Stromal cell of bone marrow (primary cell): ENCODE data around the gene GAMT.

Experiments
- DNase-seq: peaks from one replicate; pipeline ENCODE4 v3.0.0-alpha.2; 2012; ENCODE audit warnings: low read depth

The GAMT gene

DNA sequence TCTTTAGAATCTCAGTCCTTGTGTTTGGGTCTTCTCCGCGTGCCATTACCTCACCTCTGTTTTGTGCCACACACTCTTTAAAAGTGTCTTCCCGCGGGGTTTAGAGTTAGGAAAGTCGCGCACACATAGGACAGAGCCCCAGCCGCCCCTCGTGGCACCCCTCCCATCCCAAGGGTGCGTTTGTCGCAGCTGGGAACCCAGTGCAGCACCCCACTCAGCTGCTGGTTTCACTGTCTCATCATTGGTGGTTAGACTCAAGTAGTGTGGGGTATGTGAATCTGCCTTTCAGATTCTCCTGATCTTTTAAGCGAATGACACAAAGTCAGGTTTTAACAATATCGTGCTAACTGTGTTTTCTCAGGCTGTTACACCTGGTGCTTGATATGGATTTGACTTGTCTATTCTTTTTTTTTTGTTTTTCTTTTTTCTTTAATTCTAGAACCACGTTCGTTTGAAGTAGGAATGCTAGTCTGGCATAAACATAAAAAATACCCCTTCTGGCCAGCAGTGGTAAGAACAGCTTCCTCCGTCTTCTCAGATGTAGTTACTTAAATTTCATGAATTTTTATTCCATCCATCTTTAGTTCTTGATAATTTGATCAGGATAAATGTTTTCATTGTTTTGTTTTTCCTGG lies 37.2 kb downstream of the GAMT start:
- DNase-seq, result no peak

DNA sequence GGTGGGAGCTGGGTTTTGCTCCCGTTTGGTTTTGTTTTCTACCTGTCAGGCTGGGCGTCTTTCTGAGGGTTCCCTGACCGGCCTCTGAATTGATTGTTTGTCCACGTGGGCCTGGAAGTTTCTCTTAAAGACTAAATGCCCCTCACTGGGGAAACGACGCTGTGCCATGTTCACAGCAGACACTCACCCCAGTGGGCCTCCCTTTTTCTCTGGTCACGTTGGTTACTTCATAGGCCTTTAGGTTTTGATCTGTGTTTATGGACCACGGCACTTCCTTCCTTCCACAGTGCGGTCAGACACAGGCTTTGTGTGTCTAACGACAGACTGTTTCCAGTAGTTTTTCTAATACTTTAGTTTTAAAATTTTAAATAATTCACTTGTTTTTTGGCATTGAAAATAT lies 37.7 kb downstream of the GAMT start:
- DNase-seq, result no peak

DNA sequence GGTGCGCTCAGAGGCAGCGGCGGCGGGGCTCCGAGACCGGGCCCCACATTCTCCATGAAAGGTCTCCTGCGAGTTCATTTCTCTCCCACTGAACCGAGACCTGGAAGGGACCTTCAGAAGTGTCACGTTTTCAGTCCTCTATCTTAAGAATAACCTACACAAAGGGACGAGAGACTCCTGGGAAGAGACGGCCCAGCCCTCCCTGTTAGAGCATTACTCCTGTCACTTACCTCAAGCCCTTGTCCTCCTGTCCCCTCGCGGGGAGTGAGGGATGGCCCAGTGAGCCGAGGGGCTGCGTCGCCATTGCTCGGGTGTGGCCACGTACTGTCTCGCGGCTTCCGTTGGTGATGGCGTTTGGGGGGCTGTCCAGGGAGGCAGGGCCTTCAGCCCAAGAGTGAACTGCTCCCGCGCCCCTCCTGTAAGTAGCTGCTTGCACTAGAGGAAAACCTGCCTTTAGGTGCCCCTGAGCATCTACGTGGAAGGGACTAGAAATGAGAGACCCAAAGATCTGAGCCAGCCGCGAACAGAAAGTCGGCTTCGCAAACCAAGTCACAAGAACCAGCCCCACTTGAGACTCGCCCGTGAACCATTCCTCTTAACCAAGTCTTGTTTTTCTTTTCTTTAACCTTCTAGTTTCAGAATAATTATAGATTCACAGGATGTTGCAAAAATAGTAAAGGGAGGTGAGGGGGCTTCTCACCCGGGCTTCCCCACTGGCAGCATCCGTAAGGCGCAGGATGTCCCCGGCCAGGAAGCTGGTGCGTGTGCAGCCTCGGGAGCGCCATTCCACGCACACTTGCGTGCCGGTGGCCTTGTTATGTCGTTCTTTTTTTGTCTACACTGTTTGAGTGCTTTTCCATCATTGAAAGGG lies 38.7 kb downstream of the GAMT start:
- no peak for DNase-seq

DNA sequence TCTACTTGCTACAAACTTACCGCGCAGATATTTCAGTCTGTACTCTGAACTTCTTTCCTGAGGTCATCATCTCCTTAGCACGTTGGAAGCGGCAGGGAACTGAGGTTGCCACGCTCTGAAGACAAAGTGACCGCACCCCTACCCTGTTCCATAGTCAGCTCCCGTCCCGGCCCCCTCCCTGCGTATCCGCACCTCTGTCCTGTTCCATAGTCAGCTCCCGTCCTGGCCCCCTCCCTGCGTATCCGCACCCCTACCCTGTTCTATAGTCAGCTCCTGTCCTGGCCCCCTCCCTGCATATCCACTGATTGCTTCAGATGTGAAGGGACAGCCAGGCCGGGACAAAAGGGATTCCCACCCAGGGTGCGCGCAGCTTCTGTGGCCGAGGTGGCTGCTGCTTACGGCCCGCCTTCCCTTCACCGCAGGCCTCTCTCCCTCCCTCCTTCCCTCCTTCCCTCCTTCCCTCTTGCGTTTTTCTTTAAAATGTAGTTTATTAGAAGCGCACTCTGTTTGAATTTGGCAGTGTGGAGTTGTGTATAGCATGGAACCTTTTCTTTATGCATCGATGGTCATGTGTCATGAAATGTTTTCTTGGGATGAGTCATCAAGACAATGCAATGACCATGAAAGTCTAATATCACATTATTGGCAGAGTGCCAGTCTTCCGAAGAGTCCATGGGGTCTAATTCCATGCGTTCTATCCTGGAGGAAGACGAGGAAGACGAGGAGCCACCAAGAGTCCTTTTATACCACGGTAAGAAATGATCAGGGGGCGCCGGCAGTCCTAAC lies 39.5 kb downstream of the GAMT start:
- DNase-seq, result no peak

DNA sequence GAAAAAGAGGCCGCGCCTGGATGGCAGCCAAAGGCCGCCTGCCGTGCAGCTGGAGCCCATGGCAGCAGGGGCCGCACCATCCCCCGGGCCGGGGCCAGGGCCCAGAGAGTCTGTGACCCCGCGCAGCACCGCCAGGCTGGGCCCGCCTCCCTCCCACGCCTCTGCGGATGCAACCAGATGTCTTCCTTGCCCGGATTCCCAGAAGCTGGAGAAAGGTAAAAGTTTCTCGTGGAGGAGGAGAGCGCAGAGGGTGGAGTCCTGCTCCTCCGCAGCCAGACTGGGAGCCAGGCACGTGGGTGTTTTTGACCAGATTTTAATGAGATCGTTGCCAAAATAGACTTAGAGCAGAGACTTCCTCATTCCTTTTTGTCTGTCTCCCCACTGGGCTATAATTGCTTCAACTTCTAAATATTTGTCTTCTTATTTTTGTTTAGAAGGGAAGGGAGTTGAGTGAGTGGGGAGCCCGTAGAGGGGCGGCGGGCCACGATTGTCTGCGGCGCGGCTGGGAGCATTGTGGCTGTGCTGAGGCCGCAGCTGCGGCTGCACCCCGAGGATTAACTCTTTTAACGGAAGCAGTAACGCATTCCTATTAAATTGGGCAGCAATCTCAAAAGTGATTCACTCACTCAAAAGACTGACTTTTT lies 40.4 kb downstream of the GAMT start:
- DNase-seq, result peak; percentile 63

GRCh38 chr19:1360126-1360817 lies 41.1 kb downstream of the GAMT start:
- no peak for DNase-seq

DNA sequence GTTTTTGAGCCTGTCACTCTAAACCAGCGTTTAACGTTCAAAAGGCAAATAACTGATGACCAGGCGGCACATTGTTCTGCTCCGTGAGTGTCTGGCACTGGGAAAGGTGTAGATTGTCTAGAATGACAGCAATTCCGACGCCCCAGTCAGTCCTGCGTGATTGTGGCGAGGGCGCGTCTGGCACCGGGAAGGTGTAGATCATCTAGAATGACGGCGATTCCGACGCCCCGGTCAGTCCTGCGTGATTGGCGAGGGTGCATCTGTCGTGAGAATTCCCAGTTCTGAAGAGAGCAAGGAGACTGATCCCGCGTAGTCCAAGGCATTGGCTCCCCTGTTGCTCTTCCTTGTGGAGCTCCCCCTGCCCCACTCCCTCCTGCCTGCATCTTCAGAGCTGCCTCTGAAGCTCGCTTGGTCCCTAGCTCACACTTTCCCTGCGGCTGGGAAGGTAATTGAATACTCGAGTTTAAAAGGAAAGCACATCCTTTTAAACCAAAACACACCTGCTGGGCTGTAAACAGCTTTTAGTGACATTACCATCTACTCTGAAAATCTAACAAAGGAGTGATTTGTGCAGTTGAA lies 43.7 kb downstream of the GAMT start:
- no peak for DNase-seq

GRCh38 chr19:1356508-1356865 lies 44.9 kb downstream of the GAMT start:
- DNase-seq, result no peak

- no peak for DNase-seq
These were observed 45.5 kb downstream of the GAMT start for GRCh38 chr19:1355568-1356507.

- no peak for DNase-seq
These were observed 46.3 kb downstream of the GAMT start for GRCh38 chr19:1354970-1355567.

- DNase-seq, result no peak
These were observed 48.2 kb downstream of the GAMT start for GRCh38 chr19:1353144-1353543.

- DNase-seq, result no peak
These were observed 49.9 kb downstream of the GAMT start for GRCh38 chr19:1351381-1351851.

DNA sequence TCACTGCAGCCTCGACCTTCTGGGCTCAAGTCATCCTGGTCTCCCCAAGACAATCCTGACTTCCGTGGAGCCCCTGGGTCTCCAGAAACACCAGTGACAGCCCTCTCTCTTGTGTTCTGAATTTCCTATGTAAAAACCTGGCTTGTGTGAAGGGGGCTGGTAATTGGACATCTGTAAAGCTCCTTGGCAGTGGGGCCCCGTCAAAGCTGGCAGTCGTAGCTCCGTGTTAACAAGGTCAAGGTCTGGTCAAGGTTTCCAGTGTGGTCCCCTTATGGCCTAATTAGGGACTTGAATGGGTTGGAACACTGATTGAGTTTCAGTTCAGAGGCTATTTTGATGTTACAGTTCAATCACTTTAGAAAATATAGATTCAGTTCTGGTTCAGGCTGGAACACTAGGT lies 50.5 kb downstream of the GAMT start:
- no peak for DNase-seq

- no peak for DNase-seq
These were observed 52.1 kb downstream of the GAMT start for GRCh38 chr19:1349211-1349610.
